ENCODE measurements around the gene POLH. TPM values are rescaled to one million over a fixed set of nuclear protein-coding genes. Genes with fewer than 3 reads are reported as not detected.

POLH gene
- total and polyA plus RNA-seq, 10 of the 15 experiments (the other 5 are each of a cell fraction or from before 2014, with no cell fraction given): 5.5 to 33.6 (median 18.6) TPM

DNA sequence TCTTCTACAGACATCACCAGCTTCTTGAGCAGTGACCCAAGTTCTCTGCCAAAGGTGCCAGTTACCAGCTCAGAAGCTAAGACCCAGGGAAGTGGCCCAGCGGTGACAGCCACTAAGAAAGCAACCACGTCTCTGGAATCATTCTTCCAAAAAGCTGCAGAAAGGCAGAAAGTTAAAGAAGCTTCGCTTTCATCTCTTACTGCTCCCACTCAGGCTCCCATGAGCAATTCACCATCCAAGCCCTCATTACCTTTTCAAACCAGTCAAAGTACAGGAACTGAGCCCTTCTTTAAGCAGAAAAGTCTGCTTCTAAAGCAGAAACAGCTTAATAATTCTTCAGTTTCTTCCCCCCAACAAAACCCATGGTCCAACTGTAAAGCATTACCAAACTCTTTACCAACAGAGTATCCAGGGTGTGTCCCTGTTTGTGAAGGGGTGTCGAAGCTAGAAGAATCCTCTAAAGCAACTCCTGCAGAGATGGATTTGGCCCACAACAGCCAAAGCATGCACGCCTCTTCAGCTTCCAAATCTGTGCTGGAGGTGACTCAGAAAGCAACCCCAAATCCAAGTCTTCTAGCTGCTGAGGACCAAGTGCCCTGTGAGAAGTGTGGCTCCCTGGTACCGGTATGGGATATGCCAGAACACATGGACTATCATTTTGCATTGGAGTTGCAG lies 37.9 kb downstream of the POLH start:
- H3K4me2 ChIP-seq (ENCODE audit: control insufficient read depth, insufficient read depth): no peak overlapping the region
- ChIA-PET CTCF (interaction anchor here (1.1 to 1.2 kb wide), 2 partner anchors 11 to 16 kb away, joined by 3 read pairs; no protein-coding TSS in a partner anchor), SMC1A (ENCODE audit: uncharacterized antibody, unreplicated experiment) (interaction anchor here (0.9 to 1.3 kb wide), 3 partner anchors 21 to 53 kb away, joined by 3 read pairs; partner anchors contain the start of gene MAD2L1BP), POLR2A (no interaction called here), RAD21 (ENCODE audit: unreplicated experiment) (no interaction called here)
- DNase-seq (ENCODE audit: low read depth, low spot score) (no peak), ATAC-seq (no peak), FAIRE-seq (no peak)
- 90% methylated on average over 6 of the region's 6 CpGs for WGBS (ENCODE audit: insufficient coverage, insufficient replicate concordance, low lambda C conversion rate, missing lambda C conversion rate)
- no peaks in the 10 kb centered on the region for H4K20me1 ChIP-seq (ENCODE audit: control insufficient read depth, insufficient read depth)
- H2AFZ ChIP-seq (ENCODE audit: control insufficient read depth, low read depth, low read length): no peak overlapping the region
- no peak overlapping the region for H3K4me3 ChIP-seq
- TSS peak; percentile 54 for BruUV-seq (replicated peaks)
- TF ChIP-seq HDAC2 (IDR thresholded peaks at IDR 0.05) (no peak), SREBF2 (IDR thresholded peaks at IDR 0.05; ENCODE audit: low read length) (no peak), SIX5 (IDR thresholded peaks at IDR 0.05; ENCODE audit: low read depth, low read length, severe bottlenecking) (no peak), SUZ12 (IDR thresholded peaks at IDR 0.05; ENCODE audit: unreplicated experiment) (no peak), YY1 (IDR thresholded peaks at IDR 0.05; ENCODE audit: low read depth, low read length) (no peak), MAX (IDR thresholded peaks at IDR 0.05; ENCODE audit: low read depth, low read length) (no peak)
- TF ChIP-seq, protein P1, sequence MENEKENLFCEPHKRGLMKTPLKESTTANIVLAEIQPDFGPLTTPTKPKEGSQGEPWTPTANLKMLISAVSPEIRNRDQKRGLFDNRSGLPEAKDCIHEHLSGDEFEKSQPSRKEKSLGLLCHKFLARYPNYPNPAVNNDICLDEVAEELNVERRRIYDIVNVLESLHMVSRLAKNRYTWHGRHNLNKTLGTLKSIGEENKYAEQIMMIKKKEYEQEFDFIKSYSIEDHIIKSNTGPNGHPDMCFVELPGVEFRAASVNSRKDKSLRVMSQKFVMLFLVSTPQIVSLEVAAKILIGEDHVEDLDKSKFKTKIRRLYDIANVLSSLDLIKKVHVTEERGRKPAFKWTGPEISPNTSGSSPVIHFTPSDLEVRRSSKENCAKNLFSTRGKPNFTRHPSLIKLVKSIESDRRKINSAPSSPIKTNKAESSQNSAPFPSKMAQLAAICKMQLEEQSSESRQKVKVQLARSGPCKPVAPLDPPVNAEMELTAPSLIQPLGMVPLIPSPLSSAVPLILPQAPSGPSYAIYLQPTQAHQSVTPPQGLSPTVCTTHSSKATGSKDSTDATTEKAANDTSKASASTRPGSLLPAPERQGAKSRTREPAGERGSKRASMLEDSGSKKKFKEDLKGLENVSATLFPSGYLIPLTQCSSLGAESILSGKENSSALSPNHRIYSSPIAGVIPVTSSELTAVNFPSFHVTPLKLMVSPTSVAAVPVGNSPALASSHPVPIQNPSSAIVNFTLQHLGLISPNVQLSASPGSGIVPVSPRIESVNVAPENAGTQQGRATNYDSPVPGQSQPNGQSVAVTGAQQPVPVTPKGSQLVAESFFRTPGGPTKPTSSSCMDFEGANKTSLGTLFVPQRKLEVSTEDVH (IDR thresholded peaks at IDR 0.05; ENCODE audit: low read depth, partially characterized antibody): no peak
- H3K36me3 ChIP-seq (ENCODE audit: control insufficient read depth in 2 of 2, insufficient read depth in 2 of 2, low read length in 1 of 2): peaks cover 13 to 30% of the 10 kb centered on the region in 2 experiments
- H3K27ac ChIP-seq (ENCODE audit: control insufficient read depth, insufficient read depth): no peak overlapping the region
- in situ Hi-C loops (cut with MboI) (no loop called here), intact Hi-C loops (cut with micrococcal nuclease; ENCODE audit: unreplicated experiment) (no loop called here)
- H3K9ac ChIP-seq (ENCODE audit: control insufficient read depth, insufficient read depth, low read length): no peak overlapping the region
- H3K9me3 ChIP-seq (replicated peaks; ENCODE audit: control insufficient read depth, insufficient read depth, low read length): no peaks in the 10 kb centered on the region
- H3K79me2 ChIP-seq (ENCODE audit: control insufficient read depth, insufficient read depth, low read length): no peaks in the 10 kb centered on the region
- H3K4me1 ChIP-seq (ENCODE audit: control insufficient read depth, insufficient read depth, low read length): no peaks in the 10 kb centered on the region
- no peaks in the 10 kb centered on the region for H3K27me3 ChIP-seq (replicated peaks in 1 of 2; ENCODE audit: control insufficient read depth in 2 of 2, insufficient read depth in 2 of 2, low read length in 1 of 2)
